Transverse colon (tissue), 4 donors: Measurements from ENCODE around the gene AMPD3. TPM values are rescaled to one million over a fixed set of nuclear protein-coding genes. Genes with fewer than 3 reads are reported as not detected.

Experiments used
- DNase-seq: peaks from one replicate; pipeline ENCODE4 v3.0.0-alpha.2; 2019
- H3K27ac ChIP-seq, 4 donors: fragments of 200-600 bp; sonication (generic); 2 replicates each; pipeline ENCODE4 v1.5.1; 2016 to 2018; ENCODE audit warnings: inconsistent platforms in 4 of 4
- H3K27me3 ChIP-seq: fragments of 200-600 bp; sonication (generic); 2 replicates; pipeline ENCODE4 v1.5.1; 2017; ENCODE audit warnings: inconsistent platforms
- H3K36me3 ChIP-seq, 4 donors: fragments of 200-600 bp; sonication (generic); 2 replicates each; pipeline ENCODE4 v1.5.1; 2017 to 2019; ENCODE audit warnings: inconsistent platforms in 4 of 4
- H3K4me1 ChIP-seq, 4 donors: fragments of 200-600 bp; sonication (generic); 2 replicates each; pipeline ENCODE4 v1.5.1; 2017 to 2020; ENCODE audit warnings: inconsistent platforms in 4 of 4
- H3K4me3 ChIP-seq, 4 donors: fragments of 200-600 bp; sonication (generic); 1 replicate in 1 of 4; 2 replicates in 3 of 4; pipeline versions ENCODE4 v1.5.1 to v1.6.1; 2017 to 2019; ENCODE audit warnings: inconsistent platforms in 4 of 4
- H3K9me3 ChIP-seq, 2 donors: fragments of 200-600 bp; sonication (generic); 2 replicates each; pipeline ENCODE4 v1.5.1; 2017 to 2019; ENCODE audit warnings: inconsistent platforms in 2 of 2
- EP300 ChIP-seq: sonication (generic); formaldehyde crosslinking; IDR thresholded peaks from one replicate; pipeline ENCODE4 v1.6.1; 2017; ENCODE audit warnings: antibody characterized with exemption, low read depth
- POLR2A ChIP-seq: fragments of 450-650 bp; IDR thresholded peaks from one replicate; pipeline ENCODE4 v1.6.1; 2016; ENCODE audit warnings: antibody characterized with exemption, mild to moderate bottlenecking, moderate library complexity
- POLR2AphosphoS5 ChIP-seq, 3 donors: sonication (generic); formaldehyde crosslinking; IDR thresholded peaks; one replicate each; pipeline ENCODE4 v1.6.1; 2016; ENCODE audit warnings: antibody characterized with exemption in 3 of 3
- WGBS, 2 donors: methylation state at CpG; one replicate each; pipeline ENCODE4 v1.1.5; 2018; ENCODE audit warnings: low coverage in 1 of 2; 5-methylcytosine and 5-hydroxymethylcytosine counted together
- in situ Hi-C, 4 donors: fragments of 200-750 bp; cut with MboI; loops; one replicate each; pipeline versions ENCODE4 v1.15.0 to v1.15.1; 2017; ENCODE audit warnings: low sequenced_read_pairs in 3 of 4, low pct_ligation_motif_present in 1 of 4, low pct_unique_long_range_greater_than_20kb in 1 of 4
- intact Hi-C: fragments of 100-400 bp; cut with DNase I; formaldehyde crosslinking; loops from one replicate; pipeline ENCODE4 v1.15.1; 2023; ENCODE audit warnings: low total_unique reads
- total RNA-seq, 4 donors: library from RNA; depleted of rRNA; stranded (reverse); fragments of >200 nt; gene quantifications; one replicate each; pipeline ENCODE4 v1.1.0, GENCODE V29; 2016
- TF ChIP-seq, protein P1 (sequence below), 5 experiments: fragments of 200-600 bp in 3 of 5; fragments of 450-650 bp in 2 of 5; sonication (generic) in 3 of 5; IDR thresholded peaks; 1 replicate in 2 of 5; 2 replicates in 3 of 5; pipeline ENCODE4 v1.5.1; 2016 to 2017; ENCODE audit warnings: antibody characterized with exemption in 5 of 5, inconsistent platforms in 3 of 5, mild to moderate bottlenecking in 2 of 5, moderate library complexity in 1 of 5

AMPD3 gene
- total RNA-seq, 4 donors from 2014 or later: 2.4 to 32.9 (median 11.2) TPM

DNA sequence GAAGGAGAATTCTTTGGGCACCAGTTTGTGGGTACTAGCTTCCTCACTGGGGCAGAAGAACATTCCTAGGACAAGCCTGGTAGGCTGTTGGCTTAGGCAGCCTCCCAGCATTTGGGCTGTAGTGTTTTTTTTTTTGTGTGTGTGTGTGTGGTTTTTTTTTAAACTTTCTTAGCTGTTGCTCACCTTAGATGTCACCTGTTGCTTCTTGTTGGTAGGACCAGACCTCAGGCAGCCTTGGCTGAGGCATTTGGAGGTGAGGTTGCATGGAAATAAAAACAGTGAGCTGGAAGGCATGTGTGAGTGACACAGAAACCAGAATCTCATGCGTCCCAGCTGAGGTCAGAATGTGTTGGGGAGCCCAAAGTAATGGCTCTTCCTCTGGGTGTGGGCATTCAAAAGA is 21.3 kb downstream of the AMPD3 start:
- no peaks in the 10 kb centered on the region for H3K9me3 ChIP-seq
- 100% methylated on average over 1 of the region's 1 CpG; no CpG with 5 or more reads in 1 of the 2 donors for WGBS, 2 donors
- in situ Hi-C loops: no loop called here
- no peaks in the 10 kb centered on the region for H3K36me3 ChIP-seq
- H3K4me3 ChIP-seq: no peak overlapping the region
- H3K4me1 ChIP-seq: no peaks in the 10 kb centered on the region
- TF ChIP-seq POLR2AphosphoS5 (IDR thresholded peaks at IDR 0.05) (no peak), EP300 (no peak), POLR2A (no peak)
- TF ChIP-seq, protein P1, sequence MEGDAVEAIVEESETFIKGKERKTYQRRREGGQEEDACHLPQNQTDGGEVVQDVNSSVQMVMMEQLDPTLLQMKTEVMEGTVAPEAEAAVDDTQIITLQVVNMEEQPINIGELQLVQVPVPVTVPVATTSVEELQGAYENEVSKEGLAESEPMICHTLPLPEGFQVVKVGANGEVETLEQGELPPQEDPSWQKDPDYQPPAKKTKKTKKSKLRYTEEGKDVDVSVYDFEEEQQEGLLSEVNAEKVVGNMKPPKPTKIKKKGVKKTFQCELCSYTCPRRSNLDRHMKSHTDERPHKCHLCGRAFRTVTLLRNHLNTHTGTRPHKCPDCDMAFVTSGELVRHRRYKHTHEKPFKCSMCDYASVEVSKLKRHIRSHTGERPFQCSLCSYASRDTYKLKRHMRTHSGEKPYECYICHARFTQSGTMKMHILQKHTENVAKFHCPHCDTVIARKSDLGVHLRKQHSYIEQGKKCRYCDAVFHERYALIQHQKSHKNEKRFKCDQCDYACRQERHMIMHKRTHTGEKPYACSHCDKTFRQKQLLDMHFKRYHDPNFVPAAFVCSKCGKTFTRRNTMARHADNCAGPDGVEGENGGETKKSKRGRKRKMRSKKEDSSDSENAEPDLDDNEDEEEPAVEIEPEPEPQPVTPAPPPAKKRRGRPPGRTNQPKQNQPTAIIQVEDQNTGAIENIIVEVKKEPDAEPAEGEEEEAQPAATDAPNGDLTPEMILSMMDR (IDR thresholded peaks at IDR 0.05): no peak
- no peak overlapping the region for H3K27ac ChIP-seq
- no peak for DNase-seq
- no peaks in the 10 kb centered on the region for H3K27me3 ChIP-seq
- intact Hi-C loops: no loop called here

DNA sequence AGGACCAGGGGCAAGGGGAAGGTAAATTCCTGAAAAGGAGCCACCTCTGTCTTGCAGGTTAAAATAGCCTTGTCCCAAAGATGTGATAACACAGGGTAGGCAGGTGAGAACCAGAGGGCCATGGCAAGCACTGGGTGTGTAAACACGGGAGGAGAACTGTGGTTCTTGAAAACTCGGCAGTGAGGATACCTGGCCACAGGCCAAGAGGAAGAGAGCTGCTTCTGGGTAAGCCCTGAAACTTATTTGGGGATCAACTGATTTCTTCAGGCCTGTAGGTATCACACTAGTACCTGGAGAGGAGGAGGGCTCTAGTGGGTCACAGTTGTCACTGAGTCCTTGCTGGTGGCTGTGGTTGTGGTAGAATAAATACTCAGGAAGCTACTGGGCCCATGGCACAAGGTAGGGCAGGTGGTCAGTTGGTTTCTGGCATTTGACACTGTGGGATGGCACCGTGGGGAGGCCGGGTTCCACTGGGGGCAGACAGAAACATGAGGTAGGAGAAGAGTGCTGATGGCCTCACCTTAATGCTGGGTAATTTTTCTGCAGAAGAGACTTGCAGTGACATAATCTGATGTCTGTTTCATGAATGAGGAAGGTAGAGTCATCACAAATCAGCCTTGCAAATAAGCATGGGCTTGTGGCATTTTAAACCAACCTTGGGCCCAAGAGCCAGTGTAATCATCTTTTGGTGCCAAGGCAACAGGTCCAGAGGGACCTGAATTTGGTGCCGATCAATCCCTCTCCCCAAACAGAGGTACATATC is 22.0 kb downstream of the AMPD3 start:
- no peaks in the 10 kb centered on the region for H3K27me3 ChIP-seq
- no peaks in the 10 kb centered on the region for H3K4me1 ChIP-seq
- 28 to 62% methylated on average over 2 to 5 of the region's 5 CpGs for WGBS, 2 donors
- H3K4me3 ChIP-seq: no peak overlapping the region
- TF ChIP-seq POLR2A: no peak
- TF ChIP-seq EP300: no peak
- TF ChIP-seq, protein P1 (IDR thresholded peaks at IDR 0.05): no peak
- no peak for TF ChIP-seq POLR2AphosphoS5 (IDR thresholded peaks at IDR 0.05)
- no peak for DNase-seq
- no peaks in the 10 kb centered on the region for H3K9me3 ChIP-seq
- H3K27ac ChIP-seq: no peak overlapping the region
- in situ Hi-C loops (no loop called here), intact Hi-C loops (no loop called here)
- no peaks in the 10 kb centered on the region for H3K36me3 ChIP-seq

DNA sequence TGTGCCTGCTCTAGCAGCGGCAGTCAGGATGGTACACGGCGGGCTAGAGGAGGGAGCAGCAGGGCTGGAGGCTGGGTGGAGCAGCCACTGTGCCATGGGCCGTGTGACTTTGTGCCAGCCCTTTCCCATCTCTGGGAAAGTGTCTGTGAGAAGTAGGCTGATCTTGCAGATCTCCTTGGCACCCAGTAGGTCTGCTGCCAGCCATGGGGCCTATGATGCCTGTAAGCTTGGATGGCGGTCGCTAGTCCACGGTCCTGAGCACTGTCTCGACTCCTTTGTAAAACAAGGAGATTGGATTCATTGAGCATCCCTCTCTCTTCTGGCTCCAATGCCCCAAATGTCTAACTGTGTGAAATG is 22.6 kb downstream of the AMPD3 start:
- in situ Hi-C loops: no loop called here
- no peaks in the 10 kb centered on the region for H3K9me3 ChIP-seq
- no peak overlapping the region for H3K4me3 ChIP-seq
- H3K36me3 ChIP-seq: no peaks in the 10 kb centered on the region
- no peaks in the 10 kb centered on the region for H3K4me1 ChIP-seq
- H3K27ac ChIP-seq: no peak overlapping the region
- no peak for DNase-seq
- intact Hi-C loops: no loop called here
- no peak for TF ChIP-seq EP300
- TF ChIP-seq, protein P1 (IDR thresholded peaks at IDR 0.05): no peak
- no peak for TF ChIP-seq POLR2A
- TF ChIP-seq POLR2AphosphoS5 (IDR thresholded peaks at IDR 0.05): no peak
- no peaks in the 10 kb centered on the region for H3K27me3 ChIP-seq
- 91% methylated on average over 8 of the region's 8 CpGs; no CpG with 5 or more reads in 1 of the 2 donors for WGBS, 2 donors

DNA sequence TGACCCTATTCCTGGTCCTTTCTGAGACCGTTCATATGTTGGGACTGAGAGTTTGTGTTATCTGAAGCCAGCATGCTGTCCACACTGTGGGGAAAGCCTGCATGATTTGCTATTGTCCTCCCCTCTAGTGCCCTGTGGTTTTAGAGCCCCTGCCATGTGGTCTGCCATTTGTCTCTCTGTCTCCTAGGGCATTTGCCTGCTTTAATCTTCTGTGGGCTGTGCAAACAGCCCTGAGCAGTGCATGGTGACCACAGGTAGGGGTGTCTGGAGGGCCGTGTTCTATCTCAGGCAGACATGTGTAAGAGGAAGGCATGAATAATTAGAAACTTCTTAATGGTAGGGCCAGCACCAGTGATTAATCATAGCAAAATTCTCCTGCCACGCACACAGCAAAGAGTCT is 23.0 kb downstream of the AMPD3 start:
- TF ChIP-seq EP300: no peak
- TF ChIP-seq, protein P1 (IDR thresholded peaks at IDR 0.05): no peak
- no peak for TF ChIP-seq POLR2AphosphoS5 (IDR thresholded peaks at IDR 0.05)
- TF ChIP-seq POLR2A: no peak
- intact Hi-C loops: no loop called here

More for the DNA sequence above, 23.0 kb downstream of the AMPD3 start:
- no peaks in the 10 kb centered on the region for H3K36me3 ChIP-seq
- H3K27ac ChIP-seq: no peak overlapping the region
- in situ Hi-C loops: no loop called here
- no peaks in the 10 kb centered on the region for H3K27me3 ChIP-seq
- DNase-seq: no peak
- WGBS, 2 donors: 88% methylated on average over 3 of the region's 3 CpGs; no CpG with 5 or more reads in 1 of the 2 donors
- no peaks in the 10 kb centered on the region for H3K9me3 ChIP-seq
- no peak overlapping the region for H3K4me3 ChIP-seq
- no peaks in the 10 kb centered on the region for H3K4me1 ChIP-seq
